GM19035 (cell line): ENCODE measurements around the gene SNX15.
A peak's percentile ranks its signal among the peaks of the same experiment; 100 is the strongest.
"Not testable (repeated sequence)": the region's sequence is repeated elsewhere in the genome, so short reads cannot be mapped to it uniquely, and the experiment has no call there.

Source experiments
- ATAC-seq: cut with Tn5 transposase; IDR thresholded peaks from one replicate; pipeline ENCODE4 v1.9.1; 2021; ENCODE audit not compliant: unreplicated experiment

The SNX15 gene

GRCh38 chr11:65027213-65028067 lies at the start of gene SNX15:
Gene SNX15, plus strand, starts transcription at chr11:65027439. Its CDS starts 99 bp downstream, at chr11:65027538.
- peak; percentile 91 for ATAC-seq

DNA sequence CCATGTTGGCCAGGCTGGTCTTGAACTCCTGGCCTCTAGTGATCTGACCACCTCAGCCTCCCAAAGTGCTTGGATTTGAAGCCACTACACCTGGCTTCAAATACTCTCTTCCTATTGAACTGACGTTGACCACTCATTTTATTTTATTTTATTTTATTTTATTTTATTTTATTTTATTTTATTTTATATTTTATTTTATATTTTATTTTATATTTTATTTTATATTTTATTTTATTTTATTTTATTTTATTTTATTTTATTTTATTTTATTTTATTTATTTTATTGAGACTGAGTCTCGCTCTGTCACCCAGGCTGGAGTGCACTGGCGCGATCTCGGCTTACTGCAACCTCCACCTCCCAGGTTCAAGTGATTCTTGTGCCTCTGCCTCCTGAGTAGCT lies 43.9 kb upstream of the SNX15 start:
- ATAC-seq: not testable (repeated sequence)

- ATAC-seq: no peak
These were observed 39.0 kb upstream of the SNX15 start for GRCh38 chr11:64987998-64988854.

DNA sequence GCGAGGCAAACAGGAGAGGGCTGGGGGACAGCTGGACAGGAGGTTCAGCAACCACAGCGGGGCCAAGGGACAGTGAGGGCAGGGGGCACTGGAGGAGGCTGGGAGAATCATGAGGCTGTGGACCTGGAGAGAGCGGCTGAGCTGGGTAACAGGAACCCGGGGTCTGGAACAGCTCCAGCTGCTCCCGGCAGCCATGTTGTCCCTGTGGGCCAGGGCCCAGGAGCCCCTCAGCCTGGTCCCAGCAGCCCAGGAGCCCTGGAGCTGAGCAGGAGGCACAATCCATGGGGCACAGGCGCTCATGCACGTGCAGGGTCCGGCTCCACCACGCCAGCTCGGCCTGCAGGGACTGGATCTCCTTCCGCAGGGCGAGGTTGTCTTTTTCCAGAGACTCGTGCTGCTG lies 37.8 kb upstream of the SNX15 start:
- ATAC-seq: no peak

DNA sequence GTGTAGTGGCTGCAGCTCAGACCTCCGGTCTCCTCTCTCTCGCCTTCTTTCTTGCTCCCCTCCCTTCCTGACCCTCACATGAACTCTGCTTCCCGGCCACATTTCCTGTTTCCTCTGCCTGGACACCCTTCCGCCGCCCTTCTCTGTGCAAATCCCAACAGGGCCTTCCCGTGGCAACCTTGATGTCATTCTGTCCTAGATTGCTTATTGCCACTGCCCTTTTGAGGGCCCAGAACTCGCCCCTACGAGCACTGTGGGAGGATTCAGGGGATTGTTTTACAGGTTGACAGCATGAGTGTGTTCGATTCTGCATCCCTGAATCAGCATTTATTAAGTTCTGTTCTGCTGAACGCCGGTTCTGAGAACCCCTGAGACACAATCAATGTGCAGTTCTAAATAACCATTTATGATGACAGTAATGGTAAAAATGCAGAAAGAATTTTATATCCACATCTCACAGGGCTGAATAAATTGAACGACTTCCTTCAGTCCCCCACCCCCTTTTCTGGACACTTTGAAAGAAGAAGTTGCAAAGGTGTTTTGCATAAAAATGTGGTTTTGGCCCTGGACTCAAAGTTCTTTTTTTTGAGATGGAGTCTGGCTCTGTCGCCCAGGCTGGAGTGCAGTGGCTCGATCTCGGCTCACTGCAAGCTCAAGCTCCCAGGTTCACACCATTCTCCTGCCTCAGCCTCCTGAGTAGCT lies 36.9 kb upstream of the SNX15 start:
- no peak for ATAC-seq

DNA sequence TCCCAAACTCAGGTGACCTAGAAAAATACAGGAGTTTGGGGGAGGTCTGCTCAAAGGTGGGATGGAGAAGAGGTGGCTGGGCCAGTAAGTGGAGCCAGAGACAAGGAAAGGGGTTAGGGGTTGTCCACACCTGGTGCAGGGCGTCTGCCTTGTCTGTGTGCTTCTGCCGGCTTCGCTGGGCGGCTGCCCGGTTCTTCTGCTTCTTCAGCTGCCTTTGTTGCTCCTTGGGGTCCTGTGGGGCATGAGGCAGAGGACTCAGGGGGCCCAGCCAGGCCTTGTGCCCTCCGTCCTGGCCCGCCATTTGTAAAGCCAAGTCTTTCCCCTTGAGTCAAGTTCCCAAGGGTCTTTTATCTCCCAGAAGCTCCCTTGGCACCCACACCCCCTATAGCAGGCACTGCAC lies 32.9 kb upstream of the SNX15 start:
- ATAC-seq: no peak

DNA sequence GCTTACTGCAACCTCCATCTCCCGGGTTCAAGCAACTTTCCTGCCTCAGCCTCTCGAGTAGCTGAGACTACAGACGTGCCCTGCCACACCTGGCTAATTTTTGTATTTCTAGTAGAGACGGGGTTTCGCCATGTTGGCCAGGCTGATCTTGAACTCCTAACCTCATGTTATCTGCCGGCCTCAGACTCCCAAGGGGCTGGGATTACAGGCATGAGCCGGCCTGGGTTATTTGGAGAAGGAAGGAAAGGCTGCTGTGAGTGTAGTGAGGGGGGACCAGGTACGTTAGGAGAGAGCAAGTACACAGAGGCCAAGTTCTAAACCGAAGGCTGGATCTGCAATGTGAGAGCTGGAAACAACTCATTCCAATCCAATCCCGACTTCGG lies 30.9 kb upstream of the SNX15 start:
- ATAC-seq: no peak

- no peak for ATAC-seq
These were observed 30.4 kb upstream of the SNX15 start, which contains the start of gene BATF2 for GRCh38 chr11:64996710-64997380. Gene BATF2, minus strand, starts transcription at chr11:64996971. Its CDS starts 57 bp downstream, at chr11:64996914.

- ATAC-seq: no peak
These were observed 29.1 kb upstream of the SNX15 start for GRCh38 chr11:64998141-64998540.

- ATAC-seq: no peak
These were observed 28.4 kb upstream of the SNX15 start for GRCh38 chr11:64998690-64999431.

DNA sequence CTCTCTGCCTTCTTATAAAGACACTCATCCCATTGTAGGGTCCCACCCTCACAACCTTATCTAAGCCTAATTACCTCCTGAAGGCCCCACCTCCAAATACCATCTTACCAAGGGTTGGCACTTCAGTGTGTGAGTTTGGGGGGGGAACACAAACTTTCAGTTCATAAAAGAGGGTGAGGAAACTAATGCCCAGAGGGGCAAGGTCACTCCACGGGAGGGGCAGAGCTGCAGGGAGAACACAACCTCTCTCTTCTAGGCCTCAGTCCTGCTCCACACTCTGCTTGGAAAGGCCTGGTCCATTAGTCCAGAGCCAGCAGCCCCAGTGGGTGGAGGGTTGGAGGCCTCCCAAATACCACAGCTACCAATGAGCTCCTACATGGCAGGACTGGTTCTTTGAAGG lies 27.8 kb upstream of the SNX15 start:
- ATAC-seq: no peak

DNA sequence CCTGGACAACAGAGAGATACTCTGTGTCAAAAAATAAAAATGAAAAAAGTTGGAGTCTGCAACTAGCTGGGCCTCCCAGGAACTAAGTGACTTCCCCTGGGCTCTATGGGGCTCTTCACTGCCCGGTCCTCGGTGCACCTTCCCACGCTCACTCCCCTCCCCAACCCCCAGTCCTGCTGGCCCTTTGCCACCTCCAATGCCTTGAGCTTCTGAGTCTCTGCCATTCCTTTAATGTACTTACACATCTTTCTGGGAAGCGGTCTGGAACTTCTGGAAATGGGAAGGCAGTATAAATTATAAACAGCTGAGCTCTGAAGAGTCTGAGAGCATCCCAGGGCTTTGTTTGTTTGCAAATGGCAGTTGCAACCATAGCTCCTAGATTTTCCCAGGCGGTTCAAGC lies 24.5 kb upstream of the SNX15 start:
- ATAC-seq: no peak

- no peak for ATAC-seq
These were observed 24.0 kb upstream of the SNX15 start for GRCh38 chr11:65003282-65003681.

GRCh38 chr11:65003968-65004367 lies 23.3 kb upstream of the SNX15 start:
- not testable (repeated sequence) for ATAC-seq

GRCh38 chr11:65008016-65008415 lies 19.2 kb upstream of the SNX15 start:
- ATAC-seq: no peak

DNA sequence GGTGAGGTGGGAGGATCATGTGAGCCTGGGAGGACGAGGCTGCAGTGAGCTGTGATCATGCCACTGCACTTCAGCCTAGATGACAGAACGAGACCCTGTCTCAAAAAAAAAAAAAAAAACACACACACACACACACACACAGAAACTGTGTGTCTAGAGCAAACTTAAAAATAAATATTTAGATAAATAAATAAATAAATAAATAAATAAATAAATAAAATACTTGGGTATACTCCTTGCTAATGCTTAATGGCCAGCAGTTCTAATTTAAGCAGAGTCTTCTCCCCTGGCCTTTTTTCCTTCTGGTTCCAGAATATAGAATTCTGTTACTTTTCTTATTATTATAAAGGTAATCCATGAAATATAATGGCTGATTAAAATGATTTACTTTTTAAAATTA lies 18.4 kb upstream of the SNX15 start:
- ATAC-seq: no peak

DNA sequence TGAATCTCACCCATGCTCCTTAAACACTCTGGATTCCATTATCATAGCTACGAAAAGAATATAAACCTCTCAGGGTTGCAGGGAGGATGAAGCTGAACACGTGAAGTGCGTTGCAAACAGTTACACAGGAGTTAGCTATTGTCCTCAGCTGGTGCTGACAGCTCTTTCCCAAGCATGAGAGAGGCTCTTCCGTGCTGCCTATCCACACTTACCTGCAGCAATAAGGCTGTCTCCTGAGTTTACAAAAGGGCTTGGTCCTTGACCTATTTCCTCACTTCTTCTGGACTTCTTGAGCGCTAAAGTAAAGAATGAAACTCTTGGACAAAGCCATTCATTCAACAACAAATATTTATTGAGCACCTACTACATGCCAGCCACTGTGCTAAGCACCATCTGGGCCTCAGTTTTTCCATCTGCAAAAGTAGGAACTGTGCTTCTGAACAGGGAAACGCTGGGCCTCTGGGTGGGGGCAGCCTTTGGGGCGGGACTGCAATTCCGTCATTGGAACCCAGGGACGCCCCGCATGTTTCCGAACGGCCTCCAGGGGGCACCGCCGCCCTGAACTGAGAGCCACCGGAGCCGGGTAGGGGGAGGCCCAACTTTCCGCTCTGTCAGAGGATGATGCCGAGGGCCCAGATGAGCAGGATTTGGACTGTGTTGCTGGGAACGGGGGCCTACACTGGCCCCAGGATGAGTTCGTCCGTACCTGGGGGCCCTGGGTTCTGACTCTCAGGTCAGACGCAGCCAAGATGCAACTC lies 13.9 kb upstream of the SNX15 start:
- ATAC-seq: peak; percentile 73

DNA sequence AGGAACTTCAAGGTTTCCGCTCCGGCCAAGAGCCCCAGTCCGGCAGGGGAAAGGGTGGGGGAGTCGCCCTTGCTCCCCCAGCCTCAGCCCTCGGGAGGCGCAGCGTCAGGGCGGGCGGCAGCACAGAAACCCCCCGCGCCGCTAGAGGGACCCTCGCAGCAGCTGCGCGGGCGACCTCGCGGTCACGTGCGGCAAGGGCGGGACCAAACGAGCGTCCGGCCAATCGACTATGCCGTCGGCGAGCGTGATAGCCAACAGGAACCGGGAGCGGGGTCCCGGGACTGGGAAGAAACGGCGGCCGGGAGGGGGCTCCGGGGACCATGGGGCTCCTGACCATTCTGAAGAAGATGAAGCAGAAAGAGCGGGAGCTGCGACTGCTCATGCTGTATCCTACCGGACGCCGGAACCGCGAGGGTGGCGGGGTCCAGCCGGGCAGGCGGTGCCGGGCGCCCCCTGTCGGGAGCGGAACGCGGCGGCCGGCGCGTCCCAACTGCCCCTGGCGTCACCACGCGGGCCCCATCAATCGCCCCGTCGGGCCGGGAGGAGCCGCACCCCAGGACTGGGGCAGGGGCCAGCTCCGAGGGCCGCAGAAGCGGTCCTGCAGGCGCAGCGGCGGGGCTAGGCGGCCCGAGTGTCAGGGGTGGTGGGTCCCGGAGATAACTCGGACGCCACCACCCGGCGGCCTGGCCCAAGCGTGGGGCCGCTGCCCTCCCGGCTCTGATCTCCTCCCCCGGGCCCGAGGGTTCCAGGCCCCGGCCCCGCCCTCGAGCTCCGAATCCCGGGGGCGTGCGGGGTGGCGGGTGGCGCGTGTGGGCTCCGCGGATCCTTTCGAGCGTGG lies 13.1 kb upstream of the SNX15 start, which contains the start of gene ARL2:
TSS of gene ARL2 (plus strand) at position 273 of the 838 bp plus-strand sequence. CDS start at position 321, 48 bp downstream.
- ATAC-seq: peak; percentile 83
